Globus pallidus (tissue), 1 donor: Measurements from ENCODE around the gene SLX4IP.
"Not testable (repeated sequence)": the region's sequence is repeated elsewhere in the genome, so short reads cannot be mapped to it uniquely, and the experiment has no call there.

Experiments
- DNase-seq: peaks from one replicate; pipeline ENCODE4 v3.0.0-alpha.2; 2015; ENCODE audit warnings: low spot score

The SLX4IP gene

GRCh38 chr20:10605547-10606195 is 170.6 kb downstream of the SLX4IP start:
- DNase-seq = peak; percentile 48

GRCh38 chr20:10609276-10609675 is 174.2 kb downstream of the SLX4IP start:
- DNase-seq = no peak

DNA sequence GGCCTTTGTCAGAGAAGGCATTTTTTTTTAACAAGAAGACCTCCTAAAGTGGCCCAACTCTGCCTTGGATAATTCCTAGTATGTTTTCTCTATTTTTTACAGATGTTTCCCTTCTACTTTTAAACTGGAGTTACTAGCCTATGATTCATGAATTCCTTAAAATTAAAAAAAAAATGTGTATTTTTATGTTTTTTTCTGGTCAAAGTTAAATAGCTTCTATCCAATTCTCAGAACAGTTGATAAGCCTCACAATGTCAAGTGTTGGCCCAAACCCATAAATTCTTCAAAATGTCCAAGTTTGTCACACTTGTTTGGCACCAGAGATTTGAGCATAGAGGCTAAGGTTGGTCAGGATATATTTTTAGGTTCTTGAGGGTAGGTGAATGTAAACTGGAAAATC is 174.7 kb downstream of the SLX4IP start:
- no peak for DNase-seq

GRCh38 chr20:10610251-10610650 is 175.1 kb downstream of the SLX4IP start:
- DNase-seq = no peak

- peak; percentile 41 for DNase-seq
Measured at GRCh38 chr20:10611357-10611756, 176.3 kb downstream of the SLX4IP start.

DNA sequence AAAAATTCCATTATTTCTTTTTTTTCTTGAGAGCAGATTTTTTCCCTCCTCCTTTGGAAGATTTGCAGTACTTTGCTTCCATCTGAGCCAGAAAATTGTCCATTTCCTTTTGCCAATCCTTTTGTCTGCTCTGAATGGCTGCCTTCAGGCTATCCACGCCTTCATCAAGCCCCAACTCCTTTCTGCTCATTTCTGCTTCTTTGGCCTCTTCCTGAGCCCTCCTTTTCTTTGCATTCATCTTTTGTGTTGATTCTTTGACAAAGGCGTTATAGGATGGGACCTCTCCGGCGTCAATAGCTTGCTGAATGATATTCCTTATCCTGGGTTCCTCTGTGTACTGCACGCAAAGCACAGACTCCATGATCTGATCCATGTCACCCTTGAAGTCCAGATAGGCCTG is 178.3 kb downstream of the SLX4IP start:
- not testable (repeated sequence) for DNase-seq

DNA sequence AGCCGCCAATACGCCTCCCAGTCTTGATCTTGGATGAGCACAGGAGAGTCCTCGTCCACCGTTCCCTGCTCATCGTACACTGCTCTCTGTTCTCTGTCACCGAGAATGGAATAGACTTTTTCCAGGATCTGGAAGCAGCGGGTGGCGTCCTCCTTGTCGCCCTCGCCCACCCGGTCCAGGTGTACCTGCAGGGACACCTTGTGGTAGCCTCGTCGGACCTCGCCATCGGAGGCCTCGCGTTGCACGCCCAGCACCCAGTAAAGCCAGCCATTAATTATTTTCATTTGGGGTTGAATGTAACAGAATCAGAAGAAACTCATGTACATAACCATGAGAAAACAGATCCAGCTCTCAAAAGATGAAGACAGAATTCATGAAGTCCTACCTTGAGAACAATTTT is 178.8 kb downstream of the SLX4IP start:
- no peak for DNase-seq

- DNase-seq = no peak
Measured at GRCh38 chr20:10616212-10616611, 181.1 kb downstream of the SLX4IP start.

DNA sequence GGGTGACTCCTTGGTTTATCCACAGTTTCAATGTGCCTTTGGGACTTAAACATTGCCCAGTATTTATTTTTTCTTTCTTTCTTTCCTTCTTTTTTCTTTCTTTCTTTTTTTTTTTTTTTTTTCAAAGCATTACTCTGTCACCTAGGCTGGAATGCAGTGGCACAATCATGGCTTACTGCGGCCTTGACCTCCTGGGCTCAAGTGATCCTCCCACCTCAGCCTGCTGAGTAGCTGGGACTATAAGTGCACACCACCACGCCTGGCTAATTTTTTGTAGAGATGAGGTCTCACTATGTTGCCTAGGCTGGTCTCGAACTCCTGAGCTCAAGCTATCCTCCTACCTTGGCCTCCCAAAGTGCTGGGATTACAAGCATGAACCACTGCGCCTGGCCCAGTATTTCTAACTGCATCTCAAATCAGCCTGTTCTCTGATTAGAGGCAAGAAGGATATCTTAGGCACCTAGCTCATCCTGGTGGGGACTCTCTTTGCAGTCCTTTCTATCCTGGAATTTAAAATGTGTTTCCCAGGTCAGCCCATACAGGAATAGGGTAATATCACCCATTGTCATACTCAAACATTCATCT is 182.5 kb downstream of the SLX4IP start:
- not testable (repeated sequence) for DNase-seq

DNA sequence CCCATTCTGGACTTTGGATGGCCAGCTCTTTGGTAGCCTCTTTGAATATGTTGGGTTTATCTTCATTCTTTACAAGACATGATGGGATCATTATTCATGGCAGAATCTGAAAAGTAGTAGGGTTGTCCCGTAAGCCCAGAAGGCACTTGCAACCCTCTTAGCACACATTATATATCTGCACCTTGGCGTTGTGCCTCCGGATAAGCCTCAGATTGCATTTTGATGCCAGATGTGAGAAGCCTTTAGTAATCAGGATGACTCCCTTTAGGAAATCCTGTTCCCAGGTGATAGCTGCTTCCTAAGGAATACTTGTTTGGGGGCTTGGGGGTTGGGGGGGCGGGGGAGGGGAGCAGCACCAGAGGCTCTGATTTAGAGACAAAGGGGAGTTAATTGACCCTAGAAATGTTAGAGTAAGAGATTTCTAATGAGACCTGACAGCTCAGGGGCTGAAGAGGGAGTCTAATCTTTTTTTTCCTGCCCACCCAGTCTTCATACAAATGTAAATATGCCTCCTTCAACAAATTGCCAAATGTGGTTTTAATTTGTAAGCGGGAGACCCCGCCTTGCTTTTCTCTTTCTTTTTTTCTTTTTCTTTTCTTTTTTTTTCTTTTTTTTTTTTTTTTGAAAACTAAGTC is 183.6 kb downstream of the SLX4IP start:
- DNase-seq = no peak

DNA sequence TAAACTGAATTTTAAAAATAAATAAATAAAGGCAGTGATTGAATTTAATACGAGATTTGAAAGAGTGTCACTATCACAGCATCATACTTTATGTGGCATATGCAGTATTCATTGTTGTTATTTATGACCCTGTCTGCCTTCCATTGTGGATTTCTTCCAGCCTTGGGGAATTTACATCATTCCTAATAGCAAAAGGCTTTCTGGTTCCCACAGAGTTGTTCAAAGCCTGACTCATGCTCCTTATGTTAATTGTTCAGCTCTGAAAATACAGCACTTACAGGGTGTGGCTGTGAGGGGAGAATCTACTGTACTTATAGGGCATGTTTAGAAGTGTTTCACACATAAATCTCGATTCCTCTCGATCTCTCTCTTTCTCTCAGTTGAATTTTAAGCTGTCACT is 184.3 kb downstream of the SLX4IP start:
- DNase-seq = no peak

DNA sequence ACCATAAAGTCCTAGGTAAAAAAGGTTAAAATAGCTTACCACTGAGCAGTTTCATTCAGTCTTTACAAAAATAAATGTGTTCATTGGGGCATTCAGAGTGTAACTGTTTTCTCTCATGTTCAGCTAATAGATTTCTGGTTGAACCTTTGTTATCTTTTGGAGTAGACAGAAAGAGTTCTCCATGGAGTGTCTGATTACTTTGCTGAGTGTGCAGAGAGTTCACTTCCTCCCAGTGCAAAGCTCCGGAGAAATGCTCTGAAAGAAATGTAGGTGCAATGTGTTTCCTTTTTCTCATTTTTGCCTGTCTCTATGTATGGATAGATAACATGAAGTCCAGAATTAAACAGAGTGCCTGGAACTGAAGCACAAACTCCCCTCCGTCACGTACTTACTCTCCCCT is 186.0 kb downstream of the SLX4IP start:
- no peak for DNase-seq

DNA sequence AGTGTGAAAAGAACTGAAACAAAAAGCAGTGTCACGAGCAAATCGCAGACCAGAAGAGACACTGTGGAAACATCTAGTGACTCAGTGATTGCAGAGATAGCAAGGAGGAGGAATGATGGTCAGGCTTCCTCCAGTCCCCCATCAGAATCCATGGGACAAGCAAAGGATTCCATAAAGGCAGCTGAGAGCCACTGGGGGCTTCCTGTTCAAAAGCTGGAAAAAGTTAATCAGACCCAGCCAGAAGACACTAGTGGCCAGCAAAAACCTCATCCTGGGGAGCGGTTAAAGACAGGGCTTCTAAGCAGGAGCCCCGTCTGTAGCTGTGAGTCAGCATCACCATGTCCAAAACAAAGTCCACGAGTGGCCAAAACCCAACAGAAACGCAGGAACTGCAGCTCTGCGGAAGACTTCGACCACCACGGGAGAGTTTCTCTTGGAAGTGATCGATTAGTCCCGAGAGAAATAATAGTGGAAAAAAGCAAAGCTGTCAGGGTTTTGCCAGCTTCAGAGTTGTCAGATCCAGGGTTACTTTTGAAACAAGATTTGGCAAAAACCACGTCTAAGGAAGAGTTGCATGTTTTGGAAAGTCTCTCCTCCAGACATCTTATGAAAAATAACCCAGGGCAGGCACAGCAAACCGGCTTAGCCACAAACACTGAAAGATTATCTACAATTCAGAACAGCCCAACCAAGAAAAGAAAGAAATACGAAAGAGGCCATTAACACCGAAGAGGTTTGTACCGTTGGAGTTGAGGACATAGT is 187.7 kb downstream of the SLX4IP start:
- no peak for DNase-seq

GRCh38 chr20:10625641-10626040 is 190.5 kb downstream of the SLX4IP start:
- DNase-seq = no peak

DNA sequence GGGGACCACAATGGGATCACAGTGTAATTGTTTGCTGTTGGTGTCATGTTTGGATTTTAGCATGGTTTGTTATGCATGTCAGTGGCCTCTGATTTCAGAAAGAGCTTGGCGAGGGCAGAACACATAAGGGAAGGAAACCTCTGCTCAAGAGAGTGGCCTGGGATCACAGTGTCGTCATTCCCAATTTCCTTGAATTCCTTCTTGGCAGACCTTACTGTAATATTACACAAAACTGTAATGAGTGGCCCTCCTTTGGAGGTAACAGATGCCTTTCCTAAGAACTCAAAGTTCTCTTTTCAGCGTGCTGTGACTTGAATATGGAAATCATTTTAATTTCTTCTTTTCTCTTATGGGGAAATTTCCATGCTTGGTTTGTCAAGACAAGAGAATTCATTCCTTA is 191.8 kb downstream of the SLX4IP start:
- DNase-seq = no peak

GRCh38 chr20:10629946-10630650 is 195.0 kb downstream of the SLX4IP start:
- no peak for DNase-seq

DNA sequence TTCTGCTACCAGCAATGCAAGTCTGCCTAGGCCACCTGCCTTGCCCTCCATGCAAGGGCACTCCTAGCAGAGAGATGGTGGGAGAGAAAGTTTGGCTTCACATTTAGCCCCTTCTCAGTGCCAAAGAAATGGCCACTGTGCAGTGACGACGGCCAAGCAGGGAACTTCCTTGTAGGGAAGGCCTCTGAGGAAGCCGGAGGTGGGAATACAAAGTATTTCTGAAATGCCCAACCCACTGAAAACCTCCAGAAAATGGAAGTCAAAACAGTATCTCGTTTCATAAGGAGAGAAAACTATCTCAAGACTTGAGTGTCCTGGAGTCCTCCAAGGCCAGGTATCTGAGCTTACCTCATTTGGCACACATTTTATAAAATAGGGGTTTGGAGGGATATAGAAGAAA is 196.0 kb downstream of the SLX4IP start:
- no peak for DNase-seq

GRCh38 chr20:10632721-10633509 is 197.8 kb downstream of the SLX4IP start:
- no peak for DNase-seq

- no peak for DNase-seq
Measured at GRCh38 chr20:10633718-10634117, 198.6 kb downstream of the SLX4IP start.

DNA sequence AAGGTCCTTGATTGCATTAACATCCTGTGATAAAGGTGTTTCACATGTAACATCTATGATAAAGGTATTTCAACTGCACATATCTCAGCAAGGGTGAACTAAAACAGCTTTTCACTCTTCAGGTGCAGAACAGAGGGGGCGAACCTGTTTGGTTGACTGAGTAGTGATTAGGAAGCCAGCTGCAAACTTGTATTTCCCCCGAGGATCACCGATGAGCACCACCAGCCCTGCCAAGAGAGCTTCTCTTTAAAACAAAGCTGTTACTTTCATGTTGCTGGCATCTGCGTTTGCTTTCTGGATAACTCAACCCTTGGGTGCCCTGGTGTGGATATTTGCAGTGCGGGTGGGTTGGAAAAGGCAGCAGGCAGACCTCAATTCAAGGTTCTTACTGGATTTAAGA is 199.1 kb downstream of the SLX4IP start:
- DNase-seq = no peak

DNA sequence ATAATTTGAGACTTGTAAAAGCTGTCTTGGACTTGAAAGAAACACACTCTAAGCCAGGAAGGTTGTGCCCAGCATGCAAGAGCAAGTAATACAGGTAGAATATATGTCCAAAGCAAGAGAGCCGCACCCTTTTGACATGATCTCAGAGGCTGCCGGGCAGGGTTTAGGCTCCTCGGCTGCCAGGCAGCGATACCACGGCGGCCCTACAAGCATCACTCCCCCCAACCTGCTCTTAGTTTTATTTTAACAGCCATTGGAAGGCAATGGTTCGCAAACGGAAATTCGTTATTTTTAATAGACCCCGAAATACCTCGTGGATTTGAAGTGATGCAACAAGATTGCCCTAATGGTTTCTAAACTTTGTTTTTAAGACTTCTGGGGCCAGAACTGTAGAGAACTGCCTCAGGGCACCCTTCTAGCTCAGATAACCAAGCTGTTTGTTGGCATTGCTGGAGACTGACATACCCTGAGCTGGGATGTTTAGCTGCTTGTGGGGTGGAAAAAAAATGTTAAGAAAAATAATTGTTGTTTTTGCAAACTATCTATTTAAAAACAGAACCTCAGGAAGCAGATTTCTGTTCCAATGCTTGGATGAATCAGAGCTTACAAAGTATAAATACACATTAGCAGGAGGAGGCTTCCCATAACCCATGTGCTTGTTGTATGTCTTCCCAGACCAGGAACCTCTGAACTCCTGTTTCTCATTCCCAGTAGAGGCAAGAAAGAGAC is 199.7 kb downstream of the SLX4IP start:
- DNase-seq = no peak
